ENCODE results near the gene XKR8.

GRCh38 chr1:27931759-27932158 lies 28.0 kb upstream of the XKR8 start:
- no peak for TF ChIP-seq POLR2A (IDR thresholded peaks at IDR 0.05)
- no peak for TF ChIP-seq CTCF (IDR thresholded peaks at IDR 0.05)
- TF ChIP-seq POLR2AphosphoS5 (IDR thresholded peaks at IDR 0.05) = no peak
- no peak for TF ChIP-seq EP300 (IDR thresholded peaks at IDR 0.05)

All from sigmoid colon (tissue), 4 donors.